Activated CD4-positive, alpha-beta T cell treated with anti-CD3 and anti-CD28 coated beads for 36 hours (primary cell): ENCODE measurements around the gene DMRT1. TPM values are rescaled to one million over a fixed set of nuclear protein-coding genes. Genes with fewer than 3 reads are reported as not detected.

Experiments used
- ATAC-seq: fragments of 200-7000 bp; cut with Tn5 transposase; one replicate; pipeline ENCODE4 v1.10.0; 2021; ENCODE audit warnings: mild to moderate bottlenecking, moderate library complexity
- CTCF ChIA-PET: fragments of 350-600 bp; sonication (Branson Sonifier 250); formaldehyde crosslinking; loops from one replicate; lab custom pipeline; 2021; ENCODE audit warnings: antibody characterized with exemption; lab: Charles Lee
- POLR2A ChIA-PET: fragments of 350-600 bp; sonication (Branson Sonifier 250); formaldehyde crosslinking; loops from one replicate; lab custom pipeline; 2021; ENCODE audit warnings: antibody characterized with exemption, inconsistent platforms; lab: Charles Lee
- DNase-seq: peaks from one replicate; pipeline ENCODE4 v3.0.0-alpha.2; 2020
- H3K27ac Mint-ChIP-seq: one replicate; pipeline ENCODE4 v1.8.0; 2021; ENCODE audit warnings: mixed read lengths
- H3K27me3 Mint-ChIP-seq: one replicate; pipeline ENCODE4 v1.8.0; 2021; ENCODE audit warnings: mixed read lengths
- H3K36me3 Mint-ChIP-seq: one replicate; pipeline ENCODE4 v1.8.0; 2021; ENCODE audit warnings: low read depth, mixed read lengths
- H3K4me1 Mint-ChIP-seq: one replicate; pipeline ENCODE4 v1.8.0; 2021; ENCODE audit warnings: mixed read lengths
- H3K4me3 Mint-ChIP-seq: one replicate; pipeline ENCODE4 v1.8.0; 2021; ENCODE audit warnings: mild to moderate bottlenecking, moderate library complexity, mixed read lengths
- H3K9me3 Mint-ChIP-seq: one replicate; pipeline ENCODE4 v1.8.0; 2021; ENCODE audit warnings: low read depth, mixed read lengths
- intact Hi-C, 2 experiments: fragments of 100-400 bp; cut with DNase I in 1 of 2; cut with micrococcal nuclease in 1 of 2; formaldehyde crosslinking; loops; one replicate each; pipeline versions ENCODE4 v1.14.2 to v1.15.1; 2022 to 2024; cut with DNase I, micrococcal nuclease
- total RNA-seq, 2 experiments: library from RNA; stranded (reverse); gene quantifications; one replicate each; pipeline ENCODE4 v1.2.3, GENCODE V29; 2021

DMRT1 gene
- total RNA-seq, 2 experiments from 2014 or later, result not detected

DNA sequence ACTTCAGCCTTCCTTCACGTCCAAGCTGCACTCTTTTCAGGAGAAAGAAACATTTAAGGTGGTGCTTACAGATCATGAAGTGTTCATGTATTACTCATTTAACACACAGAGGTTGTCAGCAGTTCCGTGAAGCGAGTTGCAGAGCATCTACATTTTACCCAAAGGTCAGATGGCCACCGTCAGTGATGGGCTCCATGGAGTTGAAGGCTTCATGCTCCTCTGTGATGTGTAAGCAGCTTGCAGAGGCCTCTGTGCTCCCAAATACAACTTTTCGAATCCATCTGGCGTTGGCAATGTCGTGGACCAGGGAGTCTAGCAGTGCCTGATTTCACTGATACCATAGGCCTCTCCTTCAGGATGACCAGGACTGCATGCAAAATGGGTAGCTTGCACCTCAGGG, 81.2 kb downstream of the DMRT1 start:
- Mint-ChIP-seq H3K9me3 (no peaks in the 10 kb centered on the region), H3K27me3 (peaks cover 11% of the 10 kb centered on the region), H3K4me1 (no peaks in the 10 kb centered on the region), H3K4me3 (no peak overlapping the region), H3K27ac (no peak overlapping the region), H3K36me3 (no peaks in the 10 kb centered on the region)
- POLR2A ChIA-PET, result no interaction called here
- intact Hi-C loops, result no loop called here
- CTCF ChIA-PET, result interaction anchor here (0.8 kb wide), 1 partner anchor 753 kb away, joined by 3 read pairs; no protein-coding TSS in a partner anchor
- no peak for DNase-seq
- ATAC-seq, result no peak

DNA sequence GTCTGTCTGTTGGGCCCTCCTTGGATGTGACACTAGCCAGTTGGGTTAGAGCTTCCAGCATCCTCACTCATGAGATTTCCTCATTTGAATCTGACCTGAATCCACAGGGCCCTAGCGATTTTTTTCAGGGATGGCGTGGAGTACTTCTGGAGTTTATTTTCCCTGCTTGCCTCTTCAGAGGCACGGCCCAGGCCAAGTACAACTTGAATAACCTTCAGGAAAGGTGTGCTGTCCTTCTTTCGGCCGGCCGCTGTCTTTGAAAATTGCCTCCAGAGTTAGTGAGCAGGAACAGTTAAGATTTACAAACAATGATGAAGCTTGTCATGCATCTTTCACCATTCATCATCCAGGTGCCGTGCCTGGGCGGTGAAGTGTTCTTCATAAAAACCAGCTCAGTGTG, 85.5 kb downstream of the DMRT1 start:
- Mint-ChIP-seq H3K9me3 (no peaks in the 10 kb centered on the region), H3K4me3 (no peak overlapping the region), H3K36me3 (no peaks in the 10 kb centered on the region), H3K27ac (no peak overlapping the region), H3K4me1 (no peaks in the 10 kb centered on the region), H3K27me3 (peaks cover 21% of the 10 kb centered on the region)
- intact Hi-C loops, result no loop called here
- DNase-seq (no peak), ATAC-seq (no peak)
- ChIA-PET POLR2A (no interaction called here), CTCF (interaction anchor here (0.7 to 3.6 kb wide), 8 partner anchors 9 to 670 kb away, joined by 3 to 17 read pairs (median 4); no protein-coding TSS in a partner anchor)

- no peak overlapping the region for H3K27ac Mint-ChIP-seq
- H3K4me1 Mint-ChIP-seq, result no peaks in the 10 kb centered on the region
- POLR2A ChIA-PET, result interaction anchor here (0.6 kb wide), 1 partner anchor 28 kb away, joined by 4 read pairs; no protein-coding TSS in a partner anchor
- CTCF ChIA-PET, result interaction anchor here (0.9 to 3.6 kb wide), 9 partner anchors 11 to 83 kb away, joined by 3 to 17 read pairs (median 4); no protein-coding TSS in a partner anchor
- no peaks in the 10 kb centered on the region for H3K9me3 Mint-ChIP-seq
- peaks cover 18% of the 10 kb centered on the region for H3K27me3 Mint-ChIP-seq
- DNase-seq (peak; percentile 17), ATAC-seq (no peak)
- no peaks in the 10 kb centered on the region for H3K36me3 Mint-ChIP-seq
- no peak overlapping the region for H3K4me3 Mint-ChIP-seq
- intact Hi-C loops, result no loop called here
Measured at GRCh38 chr9:928363-929042, 87.0 kb downstream of the DMRT1 start.

DNA sequence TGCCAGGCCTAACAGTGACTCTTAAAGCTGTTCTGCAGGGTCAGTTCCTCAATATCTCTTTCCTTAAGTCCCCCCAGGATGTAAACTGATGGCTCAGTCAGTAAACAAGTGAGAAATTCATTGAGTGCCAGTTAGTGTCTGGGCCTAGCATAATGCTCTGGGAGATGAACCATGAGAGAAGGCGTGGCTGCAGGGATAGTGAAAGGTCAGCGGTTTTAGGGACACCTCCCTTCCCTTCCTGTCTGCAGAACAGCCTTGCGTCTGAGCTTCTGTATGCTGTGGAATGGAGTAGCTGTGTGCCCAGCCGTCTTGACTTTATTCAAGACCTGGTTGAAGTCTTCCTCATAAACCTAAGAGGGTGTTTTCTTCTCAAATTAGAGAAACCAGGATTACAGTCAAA, 88.2 kb downstream of the DMRT1 start:
- H3K4me1 Mint-ChIP-seq, result no peaks in the 10 kb centered on the region
- no peak overlapping the region for H3K27ac Mint-ChIP-seq
- H3K9me3 Mint-ChIP-seq, result no peaks in the 10 kb centered on the region
- DNase-seq (no peak), ATAC-seq (no peak)
- ChIA-PET CTCF (interaction anchor here (0.8 to 0.9 kb wide), 2 partner anchors 38 to 397 kb away, joined by 3 to 4 read pairs; no protein-coding TSS in a partner anchor), POLR2A (no interaction called here)
- H3K36me3 Mint-ChIP-seq, result no peaks in the 10 kb centered on the region
- peaks cover 22% of the 10 kb centered on the region for H3K27me3 Mint-ChIP-seq
- H3K4me3 Mint-ChIP-seq, result no peak overlapping the region
- intact Hi-C loops, result no loop called here

DNA sequence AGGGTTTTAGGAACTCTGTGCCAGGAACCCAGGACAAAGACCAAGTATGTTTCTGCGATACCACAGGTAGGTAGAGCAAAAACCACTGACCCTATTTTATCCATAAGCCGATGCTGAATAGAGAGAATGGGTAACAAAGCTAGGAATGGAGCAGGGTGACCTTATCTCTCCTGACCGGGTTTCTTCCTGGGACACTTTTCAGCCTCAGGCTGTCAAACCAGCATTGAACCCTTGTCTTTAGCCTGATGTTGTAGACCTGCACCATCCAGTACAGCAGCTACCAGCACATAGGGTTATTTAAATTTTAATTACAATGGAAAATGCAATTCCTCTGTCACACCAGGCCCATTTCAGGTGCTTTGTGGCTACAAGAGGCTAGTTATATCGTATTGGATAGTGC, 91.9 kb downstream of the DMRT1 start:
- no peak overlapping the region for H3K27ac Mint-ChIP-seq
- intact Hi-C loops, result no loop called here
- DNase-seq (no peak), ATAC-seq (no peak)
- ChIA-PET CTCF (interaction anchor here (1.0 kb wide), 1 partner anchor 9 kb away, joined by 3 read pairs; no protein-coding TSS in a partner anchor), POLR2A (no interaction called here)
- no peaks in the 10 kb centered on the region for H3K4me1 Mint-ChIP-seq
- H3K4me3 Mint-ChIP-seq, result no peak overlapping the region
- H3K9me3 Mint-ChIP-seq, result no peaks in the 10 kb centered on the region
- no peaks in the 10 kb centered on the region for H3K36me3 Mint-ChIP-seq
- peaks cover 28% of the 10 kb centered on the region for H3K27me3 Mint-ChIP-seq

DNA sequence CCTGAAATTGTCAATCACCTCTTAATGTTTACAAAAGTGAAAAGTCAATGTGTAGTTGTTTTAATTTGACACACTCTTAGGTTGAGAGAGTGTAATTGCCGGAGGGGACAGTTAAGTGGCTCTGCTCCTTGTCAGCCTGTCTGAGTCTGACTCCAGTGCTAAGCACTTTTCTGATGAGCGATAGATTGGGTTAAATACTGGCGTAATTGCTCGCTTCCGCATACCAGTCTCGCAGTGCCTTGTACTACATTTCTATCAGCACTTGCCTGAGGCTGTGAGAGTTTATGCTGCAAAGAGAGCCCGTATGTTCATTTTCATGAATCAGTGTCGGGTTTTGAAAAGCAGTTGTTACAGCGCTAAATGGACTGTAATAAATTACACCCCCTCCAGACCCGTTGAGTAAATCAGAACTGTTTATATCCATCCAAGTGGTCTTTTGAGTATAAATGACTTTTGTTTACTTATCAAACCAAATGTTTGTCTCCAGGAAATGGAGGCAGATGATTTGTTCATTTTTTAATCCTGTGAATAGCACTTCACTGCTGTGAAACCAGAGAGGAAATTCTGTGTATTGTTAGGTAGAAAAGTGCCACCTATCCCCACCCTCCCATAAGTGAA, 94.0 kb downstream of the DMRT1 start:
- no peaks in the 10 kb centered on the region for H3K4me1 Mint-ChIP-seq
- intact Hi-C loops, result no loop called here
- H3K4me3 Mint-ChIP-seq, result no peak overlapping the region
- ATAC-seq (no peak), DNase-seq (no peak)
- peaks cover 5% of the 10 kb centered on the region for H3K9me3 Mint-ChIP-seq
- H3K27me3 Mint-ChIP-seq, result peaks cover 30% of the 10 kb centered on the region
- H3K27ac Mint-ChIP-seq, result no peak overlapping the region
- POLR2A ChIA-PET, result no interaction called here
- no peaks in the 10 kb centered on the region for H3K36me3 Mint-ChIP-seq
- CTCF ChIA-PET, result no interaction called here

DNA sequence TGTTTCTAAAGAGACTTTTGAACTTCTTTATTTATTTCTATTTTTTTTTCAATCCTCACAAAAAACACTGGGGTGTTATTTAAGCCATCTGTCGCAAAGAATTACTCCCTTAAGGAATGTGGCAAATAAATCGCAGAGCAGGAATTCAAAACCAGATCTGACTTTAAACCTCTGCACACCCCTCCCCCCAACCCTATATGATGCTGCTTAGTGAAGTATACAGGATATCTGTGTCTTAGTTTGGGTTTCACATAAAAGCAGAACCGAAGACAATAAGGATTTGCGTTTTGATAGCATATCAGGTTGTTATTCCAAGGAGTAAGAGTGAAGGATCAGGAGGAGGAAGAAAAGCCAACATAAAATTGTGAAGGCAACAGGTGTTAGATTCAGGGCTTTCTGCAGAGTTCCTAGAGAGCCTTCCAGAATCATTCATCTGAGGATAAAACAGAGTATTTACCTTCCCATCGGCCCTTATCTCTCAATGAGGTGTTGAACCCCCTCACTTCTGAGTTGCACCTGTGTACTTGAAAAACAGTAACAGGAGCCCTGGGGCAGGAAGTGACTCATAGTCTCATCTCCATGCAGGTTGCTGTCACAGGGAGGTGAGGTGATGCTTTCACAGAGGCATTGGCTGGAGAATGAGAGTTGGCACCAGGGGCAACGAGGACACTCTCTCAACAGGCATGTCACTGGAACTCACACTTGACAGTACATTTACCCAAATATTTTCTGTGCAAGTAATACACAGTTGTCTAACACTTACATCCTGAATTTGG, 101.5 kb downstream of the DMRT1 start:
- Mint-ChIP-seq H3K27me3 (peaks cover 41% of the 10 kb centered on the region), H3K27ac (no peak overlapping the region), H3K9me3 (peaks cover 5% of the 10 kb centered on the region), H3K36me3 (no peaks in the 10 kb centered on the region), H3K4me3 (no peak overlapping the region), H3K4me1 (no peaks in the 10 kb centered on the region)
- no peak for ATAC-seq
- POLR2A ChIA-PET, result no interaction called here
- DNase-seq, result no peak
- intact Hi-C loops, result no loop called here
- CTCF ChIA-PET, result no interaction called here

- H3K27me3 Mint-ChIP-seq, result peaks cover 32% of the 10 kb centered on the region
- H3K4me1 Mint-ChIP-seq, result no peaks in the 10 kb centered on the region
Measured at GRCh38 chr9:947985-948384, 106.5 kb downstream of the DMRT1 start.

DNA sequence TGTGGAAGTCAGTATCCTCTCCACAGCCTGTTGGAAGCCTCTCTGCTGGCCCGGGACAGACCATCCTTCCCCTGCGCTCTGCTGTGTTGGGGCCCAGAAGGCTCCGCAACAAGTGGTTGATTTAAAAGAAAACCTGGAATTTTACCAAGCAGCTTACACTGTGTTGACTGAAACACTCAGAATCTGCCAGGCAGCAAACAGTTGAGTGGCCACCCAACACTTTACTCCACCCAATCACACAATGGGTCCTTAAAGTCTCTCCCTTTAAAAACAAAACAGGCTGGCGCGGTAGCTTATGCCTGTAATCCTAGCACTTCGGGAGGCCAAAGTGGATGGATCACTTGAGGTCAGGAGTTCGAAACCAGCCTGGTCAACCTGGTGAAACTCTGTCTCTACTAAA, 107.0 kb downstream of the DMRT1 start:
- DNase-seq (no peak), ATAC-seq (no peak)
- CTCF ChIA-PET, result interaction anchor here (0.7 to 1.6 kb wide), 4 partner anchors 21 to 61 kb away, joined by 3 to 4 read pairs (median 4); no protein-coding TSS in a partner anchor
- no peak overlapping the region for H3K27ac Mint-ChIP-seq
- POLR2A ChIA-PET, result no interaction called here
- no peaks in the 10 kb centered on the region for H3K4me1 Mint-ChIP-seq
- H3K4me3 Mint-ChIP-seq, result no peak overlapping the region
- intact Hi-C loops, result no loop called here
- H3K9me3 Mint-ChIP-seq, result no peaks in the 10 kb centered on the region
- no peaks in the 10 kb centered on the region for H3K36me3 Mint-ChIP-seq
- peaks cover 31% of the 10 kb centered on the region for H3K27me3 Mint-ChIP-seq

More at GRCh38 chr9:947985-948384, 106.5 kb downstream of the DMRT1 start:
- POLR2A ChIA-PET, result no interaction called here
- no peak for ATAC-seq
- intact Hi-C loops, result no loop called here
- H3K36me3 Mint-ChIP-seq, result no peaks in the 10 kb centered on the region
- H3K4me3 Mint-ChIP-seq, result no peak overlapping the region
- no peak for DNase-seq
- H3K27ac Mint-ChIP-seq, result no peak overlapping the region
- CTCF ChIA-PET, result interaction anchor here (0.9 to 1.6 kb wide), 3 partner anchors 20 to 61 kb away, joined by 4 read pairs; no protein-coding TSS in a partner anchor
- no peaks in the 10 kb centered on the region for H3K9me3 Mint-ChIP-seq

- DNase-seq (no peak), ATAC-seq (no peak)
- ChIA-PET POLR2A (no interaction called here), CTCF (interaction anchor here (1.1 kb wide), 1 partner anchor 47 kb away, joined by 5 read pairs; no protein-coding TSS in a partner anchor)
- H3K27me3 Mint-ChIP-seq, result peaks cover 25% of the 10 kb centered on the region
- no peaks in the 10 kb centered on the region for H3K36me3 Mint-ChIP-seq
- intact Hi-C loops, result no loop called here
- H3K4me1 Mint-ChIP-seq, result no peaks in the 10 kb centered on the region
- H3K9me3 Mint-ChIP-seq, result no peaks in the 10 kb centered on the region
- H3K27ac Mint-ChIP-seq, result no peak overlapping the region
- no peak overlapping the region for H3K4me3 Mint-ChIP-seq
Measured at GRCh38 chr9:950139-950538, 108.6 kb downstream of the DMRT1 start.

GRCh38 chr9:952546-952945, 111.0 kb downstream of the DMRT1 start:
- CTCF ChIA-PET, result interaction anchor here (1.1 to 1.9 kb wide), 3 partner anchors 24 to 59 kb away, joined by 3 to 5 read pairs (median 4); no protein-coding TSS in a partner anchor
- intact Hi-C loops, result no loop called here
- no peaks in the 10 kb centered on the region for H3K9me3 Mint-ChIP-seq
- ATAC-seq (no peak), DNase-seq (no peak)
- no peak overlapping the region for H3K4me3 Mint-ChIP-seq
- POLR2A ChIA-PET, result no interaction called here
- H3K4me1 Mint-ChIP-seq, result no peaks in the 10 kb centered on the region
- H3K27me3 Mint-ChIP-seq, result peaks cover 15% of the 10 kb centered on the region
- H3K27ac Mint-ChIP-seq, result no peak overlapping the region
- no peaks in the 10 kb centered on the region for H3K36me3 Mint-ChIP-seq
